Lung (tissue), 12 donors: ENCODE results near the gene SLC16A10. TPM values are rescaled to one million over a fixed set of nuclear protein-coding genes. Genes with fewer than 3 reads are reported as not detected.

Experiments
- ATAC-seq: fragments of 200-7000 bp; cut with Tn5 transposase; one replicate; pipeline ENCODE4 v1.9.1; 2020; ENCODE audit warnings: moderate number of reproducible peaks; ENCODE audit not compliant: insufficient read depth, low FRiP score
- DNase-seq, 3 donors: peaks; one replicate each; pipeline ENCODE4 v3.0.0-alpha.2; 2013 to 2017
- H3K27ac ChIP-seq, 2 donors: one replicate each; pipeline ENCODE4 v1.5.1; 2013; ENCODE audit warnings: mild to moderate bottlenecking in 2 of 2, moderate library complexity in 2 of 2, control low read depth in 1 of 2, inconsistent platforms in 1 of 2, low read depth in 1 of 2, low read length in 1 of 2
- H3K27me3 ChIP-seq, 3 donors: one replicate each; pipeline ENCODE4 v1.5.1; 2013; ENCODE audit warnings: low read length in 2 of 3; ENCODE audit not compliant: control insufficient read depth in 3 of 3, insufficient read depth in 3 of 3
- H3K36me3 ChIP-seq, 4 donors: one replicate each; pipeline ENCODE4 v1.5.1; 2013; ENCODE audit warnings: low read length in 4 of 4, mild to moderate bottlenecking in 1 of 4, moderate library complexity in 1 of 4; ENCODE audit not compliant: control insufficient read depth in 4 of 4, insufficient read depth in 4 of 4
- H3K4me1 ChIP-seq, 5 donors: one replicate each; pipeline ENCODE4 v1.5.1; 2013; ENCODE audit warnings: low read length in 5 of 5, mild to moderate bottlenecking in 2 of 5, moderate library complexity in 1 of 5; ENCODE audit not compliant: control insufficient read depth in 5 of 5, insufficient read depth in 5 of 5
- H3K4me3 ChIP-seq: one replicate; pipeline ENCODE4 v1.5.1; 2013; ENCODE audit warnings: mild to moderate bottlenecking, control low read depth, moderate library complexity
- H3K9ac ChIP-seq, 2 donors: one replicate each; pipeline ENCODE4 v1.5.1; 2013; ENCODE audit warnings: low read length in 2 of 2, control low read depth in 1 of 2; ENCODE audit not compliant: insufficient read depth in 1 of 2
- H3K9me3 ChIP-seq, 4 donors: one replicate each; pipeline ENCODE4 v1.5.1; 2013; ENCODE audit warnings: low read length in 3 of 4, mild to moderate bottlenecking in 1 of 4, moderate library complexity in 1 of 4; ENCODE audit not compliant: control insufficient read depth in 4 of 4, insufficient read depth in 3 of 4
- CTCF ChIP-seq: IDR thresholded peaks from 2 replicates; pipeline ENCODE4 v1.5.1; 2012; ENCODE audit warnings: mild to moderate bottlenecking; ENCODE audit errors: control extremely low read depth, extremely low read depth
- WGBS, 2 donors: extraction: QIAGEN DNeasy Blood & Tissue Kit; methylation state at CpG; one replicate each; pipeline ENCODE4 v1.1.7; 2013; 5-methylcytosine and 5-hydroxymethylcytosine counted together
- polyA plus RNA-seq, 2 donors: library from polyadenylated mRNA; stranded (reverse); fragments of 200-250 nt; gene quantifications; one replicate each; pipeline ENCODE4 v1.2.1, GENCODE V29; 2013
- total RNA-seq, 2 donors: library from RNA; depleted of rRNA in 1 of 2; stranded (reverse); fragments of >200 nt in 1 of 2; gene quantifications; one replicate each; pipeline ENCODE4 v1.2.1, GENCODE V29; 2014 to 2021
- donor health status: control.
- donor health status: control.
- donor health status: Bipolar disorder and iron deficiency.
- donor health status: healthy.
- donor health status: DM: yes; HTN: yes; CAD: no.

Gene SLC16A10
- total and polyA plus RNA-seq, 4 donors, result 2.0 to 10.5 (median 9.6) TPM

- H3K27me3 ChIP-seq, result peaks cover 0 to 7% (median 5%) of the 10 kb centered on the region in 3 donors
- H3K4me3 ChIP-seq, result peak overlapping the region; percentile 79
- H3K36me3 ChIP-seq, result peaks cover 0 to 7% (median 4%) of the 10 kb centered on the region in 4 donors
- H3K9me3 ChIP-seq, result no peaks in the 10 kb centered on the region
- ATAC-seq (peak; percentile 99), DNase-seq (peak; percentile 99 to 100 (median 100))
- H3K27ac ChIP-seq, result peak overlapping the region; percentile 95 to 98
- 1% methylated on average over 57 to 59 of the region's 59 CpGs for WGBS, 2 donors
- H3K4me1 ChIP-seq, result peaks cover 0 to 10% (median 0%) of the 10 kb centered on the region in 5 donors
- peak overlapping the region; percentile 76 to 91 for H3K9ac ChIP-seq
- peak; percentile 99 for TF ChIP-seq CTCF
Observed at GRCh38 chr6:111259089-111259831, 172.0 kb downstream of the SLC16A10 start.

- Histone ChIP-seq H3K4me1 (peaks cover 0 to 10% (median 0%) of the 10 kb centered on the region in 5 donors), H3K9ac (peak overlapping the region in 1 of 2 donors; percentile 58), H3K27me3 (no peaks in the 10 kb centered on the region), H3K27ac (no peak overlapping the region), H3K4me3 (no peak overlapping the region), H3K36me3 (peaks cover 0 to 14% (median 5%) of the 10 kb centered on the region in 4 donors), H3K9me3 (no peaks in the 10 kb centered on the region)
- DNase-seq, result no peak
- ATAC-seq, result no peak
- no peak for TF ChIP-seq CTCF
- 89 to 93% methylated on average over 12 of the region's 12 CpGs for WGBS, 2 donors
Observed at GRCh38 chr6:111260570-111261298, 173.4 kb downstream of the SLC16A10 start.

GRCh38 chr6:111263837-111264236, 176.5 kb downstream of the SLC16A10 start:
- no peak for ATAC-seq
- WGBS, 2 donors, result 97% methylated on average over 4 of the region's 4 CpGs
- no peak for DNase-seq

More at GRCh38 chr6:111263837-111264236, 176.5 kb downstream of the SLC16A10 start:
- H3K9me3 ChIP-seq, result no peaks in the 10 kb centered on the region
- no peak overlapping the region for H3K9ac ChIP-seq
- H3K4me1 ChIP-seq, result peaks cover 0 to 10% (median 0%) of the 10 kb centered on the region in 5 donors
- H3K27me3 ChIP-seq, result no peaks in the 10 kb centered on the region
- H3K27ac ChIP-seq, result peak overlapping the region in 1 of 2 donors; percentile 52
- no peak for TF ChIP-seq CTCF
- no peak overlapping the region for H3K4me3 ChIP-seq
- H3K36me3 ChIP-seq, result peaks cover 11 to 31% (median 18%) of the 10 kb centered on the region in 4 donors
